Left lung (tissue), 10 donors: ENCODE results near the gene LRFN4. TPM values are rescaled to one million over a fixed set of nuclear protein-coding genes. Genes with fewer than 3 reads are reported as not detected.

Experiments used
- ATAC-seq: fragments of 200-7000 bp; cut with Tn5 transposase; one replicate; pipeline ENCODE4 v1.9.1; 2020; ENCODE audit warnings: moderate library complexity
- DNase-seq, 4 donors: peaks; one replicate each; pipeline ENCODE4 v3.0.0-alpha.2; 2013 to 2020
- H3K27ac ChIP-seq, 2 donors: fragments of 200-600 bp; sonication (generic) in 1 of 2; one replicate each; pipeline versions ENCODE4 v1.5.0 to v1.8.0; 2020 to 2021
- H3K27me3 ChIP-seq, 2 donors: fragments of 200-600 bp; sonication (generic) in 1 of 2; one replicate each; pipeline versions ENCODE4 v1.5.0 to v1.8.0; 2020 to 2021
- H3K36me3 ChIP-seq, 2 donors: fragments of 200-600 bp; sonication (generic) in 1 of 2; one replicate each; pipeline versions ENCODE4 v1.5.0 to v1.8.0; 2020 to 2021
- H3K4me1 ChIP-seq, 2 donors: fragments of 200-600 bp; one replicate each; pipeline ENCODE4 v1.8.0; 2021
- H3K4me3 ChIP-seq, 2 donors: fragments of 200-600 bp; sonication (generic) in 1 of 2; one replicate each; pipeline versions ENCODE4 v1.5.0 to v1.8.0; 2020 to 2021; ENCODE audit warnings: mild to moderate bottlenecking in 1 of 2
- H3K9me3 ChIP-seq, 2 donors: fragments of 200-600 bp; sonication (generic) in 1 of 2; one replicate each; pipeline versions ENCODE4 v1.5.0 to v1.8.0; 2020 to 2021
- intact Hi-C, 2 donors: fragments of 100-400 bp; cut with DNase I; formaldehyde crosslinking; loops; one replicate each; pipeline versions ENCODE4 v1.11.2 to v1.14.2; 2022
- polyA plus RNA-seq, 6 donors: library from polyadenylated mRNA; unstranded; fragments of 120-200 nt; gene quantifications; one replicate each; pipeline ENCODE4 v1.2.1, GENCODE V29; 2013; ENCODE audit not compliant: insufficient read length in 6 of 6
- total RNA-seq, 2 donors: library from RNA; stranded (reverse); fragmentation: NEBNext Ultra II Directional; extraction: Animal tissue kit (Norgen Biotek cat#: 25700); gene quantifications; one replicate each; pipeline ENCODE4 v1.2.1, GENCODE V29; 2021
- TF ChIP-seq, protein P1 (sequence below), 2 donors: fragments of 200-600 bp; sonication (generic) in 1 of 2; IDR thresholded peaks; one replicate each; pipeline versions ENCODE4 v1.5.0 to v1.8.0; 2021; ENCODE audit warnings: antibody characterized with exemption in 2 of 2
- donor health status: DM: no; HTN: yes; CAD: no.
- donor health status: DM: no; HTN: no; CAD: no.

Gene LRFN4
- total and polyA plus RNA-seq, 8 donors, result 6.1 to 21.1 (median 11.9) TPM

DNA sequence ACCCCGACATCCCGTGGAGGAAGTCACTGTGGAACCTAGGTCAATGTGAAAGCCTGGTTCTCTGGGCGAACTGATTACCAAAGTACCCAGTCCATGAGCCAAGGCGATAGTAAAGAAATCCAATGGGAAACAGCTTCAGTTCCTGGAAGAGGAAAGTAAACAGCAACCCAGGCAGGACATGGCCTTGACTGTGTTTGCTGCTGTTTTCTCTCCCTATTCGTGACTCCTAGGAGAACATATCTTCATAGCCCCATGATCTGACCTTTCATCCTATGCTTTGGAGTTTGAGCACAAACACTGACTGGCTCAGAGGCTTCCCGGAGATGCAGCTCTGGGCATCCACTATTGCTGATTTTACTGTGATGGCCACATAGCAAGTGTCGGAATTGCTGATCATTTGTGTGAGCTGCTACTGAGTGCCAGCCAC, 45.1 kb downstream of the LRFN4 start:
- ATAC-seq (no peak), DNase-seq (no peak)
- Histone ChIP-seq H3K27ac (no peak overlapping the region), H3K4me1 (no peaks in the 10 kb centered on the region), H3K36me3 (no peaks in the 10 kb centered on the region), H3K9me3 (no peaks in the 10 kb centered on the region), H3K27me3 (no peaks in the 10 kb centered on the region), H3K4me3 (no peak overlapping the region)
- intact Hi-C loops, result no loop called here
- TF ChIP-seq, protein P1, sequence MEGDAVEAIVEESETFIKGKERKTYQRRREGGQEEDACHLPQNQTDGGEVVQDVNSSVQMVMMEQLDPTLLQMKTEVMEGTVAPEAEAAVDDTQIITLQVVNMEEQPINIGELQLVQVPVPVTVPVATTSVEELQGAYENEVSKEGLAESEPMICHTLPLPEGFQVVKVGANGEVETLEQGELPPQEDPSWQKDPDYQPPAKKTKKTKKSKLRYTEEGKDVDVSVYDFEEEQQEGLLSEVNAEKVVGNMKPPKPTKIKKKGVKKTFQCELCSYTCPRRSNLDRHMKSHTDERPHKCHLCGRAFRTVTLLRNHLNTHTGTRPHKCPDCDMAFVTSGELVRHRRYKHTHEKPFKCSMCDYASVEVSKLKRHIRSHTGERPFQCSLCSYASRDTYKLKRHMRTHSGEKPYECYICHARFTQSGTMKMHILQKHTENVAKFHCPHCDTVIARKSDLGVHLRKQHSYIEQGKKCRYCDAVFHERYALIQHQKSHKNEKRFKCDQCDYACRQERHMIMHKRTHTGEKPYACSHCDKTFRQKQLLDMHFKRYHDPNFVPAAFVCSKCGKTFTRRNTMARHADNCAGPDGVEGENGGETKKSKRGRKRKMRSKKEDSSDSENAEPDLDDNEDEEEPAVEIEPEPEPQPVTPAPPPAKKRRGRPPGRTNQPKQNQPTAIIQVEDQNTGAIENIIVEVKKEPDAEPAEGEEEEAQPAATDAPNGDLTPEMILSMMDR (IDR thresholded peaks at IDR 0.05), result no peak

DNA sequence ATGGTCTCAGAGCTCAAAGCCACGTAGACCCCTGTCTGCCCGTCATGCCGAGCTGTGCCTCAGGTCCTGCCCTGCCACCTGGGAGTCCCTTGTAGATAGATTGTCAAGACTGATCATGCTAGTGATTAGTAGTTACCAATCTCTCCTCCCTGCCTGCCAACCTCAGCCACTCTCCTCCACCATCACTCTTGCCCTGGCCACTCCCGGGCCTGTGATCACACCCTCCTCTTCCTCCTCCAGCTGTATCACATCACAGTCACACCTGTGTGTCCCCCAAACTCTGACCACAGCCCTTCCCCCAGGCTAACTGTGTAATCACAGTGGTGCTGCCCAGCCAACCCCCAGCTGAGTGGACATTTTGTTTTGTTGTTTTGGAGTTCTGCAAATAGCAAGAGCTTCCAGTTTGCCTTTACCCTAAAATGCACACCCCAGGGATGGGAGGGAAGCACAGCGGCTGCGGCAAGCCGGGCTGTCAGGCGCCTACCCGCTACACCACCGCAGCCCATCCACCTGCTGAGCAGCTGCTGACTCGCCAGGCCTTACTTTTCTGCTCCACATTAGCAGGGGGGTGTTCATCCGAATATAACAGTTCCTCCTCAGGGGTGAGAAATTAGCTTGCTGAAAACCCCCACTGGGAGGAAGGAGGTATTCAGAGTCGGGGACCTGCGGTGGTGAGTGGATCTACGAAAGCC, 45.8 kb downstream of the LRFN4 start:
- intact Hi-C loops, result no loop called here
- H3K4me1 ChIP-seq, result no peaks in the 10 kb centered on the region
- TF ChIP-seq, protein P1 (IDR thresholded peaks at IDR 0.05), result no peak

DNA sequence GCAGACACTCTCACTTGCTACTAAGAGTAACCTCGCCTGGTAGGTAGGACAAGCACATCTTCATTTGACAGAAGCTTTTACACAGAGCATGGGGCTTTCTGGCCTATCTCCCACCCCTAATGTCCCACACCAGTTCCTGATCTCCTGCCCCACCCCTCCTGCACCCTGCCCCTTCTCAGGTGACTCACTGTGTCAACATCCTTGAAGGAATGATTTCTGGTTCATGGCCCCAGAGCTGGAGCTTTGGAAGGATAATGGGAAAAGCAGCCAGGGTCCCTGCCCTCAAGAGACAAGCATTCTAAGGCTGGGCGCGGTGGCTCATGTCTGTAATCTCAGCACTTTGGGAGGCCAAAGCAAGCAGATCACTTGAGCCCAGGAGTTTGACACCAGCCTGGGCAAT, 47.2 kb downstream of the LRFN4 start:
- ATAC-seq, result peak; percentile 68

More for the DNA sequence above, 45.8 kb downstream of the LRFN4 start:
- Histone ChIP-seq H3K27me3 (no peaks in the 10 kb centered on the region), H3K4me3 (no peak overlapping the region), H3K36me3 (no peaks in the 10 kb centered on the region), H3K27ac (no peak overlapping the region), H3K9me3 (no peaks in the 10 kb centered on the region)
- ATAC-seq (no peak), DNase-seq (no peak)

DNA sequence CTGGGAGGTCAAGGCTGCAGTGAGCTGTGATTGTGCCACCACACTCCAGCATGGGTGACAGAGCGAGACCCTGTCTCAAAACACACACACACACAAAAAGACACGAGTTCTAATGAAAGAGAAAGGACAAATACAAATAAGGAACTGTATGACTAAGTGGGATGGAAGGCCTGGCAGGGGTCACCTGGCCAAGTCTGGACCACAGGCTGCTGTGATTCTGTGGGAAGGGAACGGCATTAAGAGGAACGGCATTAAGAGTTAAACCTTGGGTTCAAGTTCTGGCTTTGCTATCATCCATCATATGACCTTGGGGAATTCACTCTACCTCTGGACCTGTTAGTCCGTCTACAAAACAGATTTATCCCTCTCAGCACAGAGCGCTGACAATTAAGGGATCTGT, 47.7 kb downstream of the LRFN4 start:
- Histone ChIP-seq H3K4me1 (no peaks in the 10 kb centered on the region), H3K27me3 (no peaks in the 10 kb centered on the region), H3K9me3 (no peaks in the 10 kb centered on the region), H3K36me3 (no peaks in the 10 kb centered on the region), H3K27ac (no peak overlapping the region), H3K4me3 (no peak overlapping the region)
- ATAC-seq (no peak), DNase-seq (no peak)
- intact Hi-C loops, result no loop called here
- TF ChIP-seq, protein P1 (IDR thresholded peaks at IDR 0.05), result no peak

More for the DNA sequence above, 47.2 kb downstream of the LRFN4 start:
- no peaks in the 10 kb centered on the region for H3K36me3 ChIP-seq
- TF ChIP-seq, protein P1 (IDR thresholded peaks at IDR 0.05), result no peak
- no peak overlapping the region for H3K27ac ChIP-seq
- no peaks in the 10 kb centered on the region for H3K9me3 ChIP-seq
- no peak overlapping the region for H3K4me3 ChIP-seq
- no peaks in the 10 kb centered on the region for H3K4me1 ChIP-seq
- no peak for DNase-seq
- intact Hi-C loops, result no loop called here
- H3K27me3 ChIP-seq, result no peaks in the 10 kb centered on the region

DNA sequence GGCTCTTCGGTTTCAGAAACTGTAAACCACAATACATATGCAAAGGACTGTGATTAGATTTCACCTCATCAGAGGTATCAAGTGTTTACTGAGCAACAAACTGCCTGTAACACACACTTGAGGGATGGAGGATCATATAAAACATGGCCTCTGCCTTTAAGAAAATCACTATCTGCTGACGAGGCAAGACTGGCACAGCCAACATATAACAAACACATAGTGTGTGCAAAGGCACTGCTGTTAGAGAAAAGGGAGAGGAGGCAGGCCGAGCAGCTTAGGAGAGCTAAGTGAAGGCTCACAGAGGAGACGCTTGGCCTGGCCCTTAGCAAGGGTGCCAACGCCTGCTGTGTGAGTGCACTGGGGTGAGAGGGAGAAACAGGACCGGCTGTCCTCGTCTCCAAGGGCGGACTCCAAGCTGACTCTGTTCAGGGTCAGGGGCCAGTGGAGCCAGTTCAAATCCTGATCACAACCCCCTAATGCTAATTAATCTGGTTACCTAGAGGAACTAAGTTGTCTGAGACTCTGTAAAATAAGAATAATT, 48.2 kb downstream of the LRFN4 start:
- Histone ChIP-seq H3K27ac (no peak overlapping the region), H3K4me3 (no peak overlapping the region), H3K9me3 (no peaks in the 10 kb centered on the region), H3K4me1 (no peaks in the 10 kb centered on the region), H3K27me3 (no peaks in the 10 kb centered on the region), H3K36me3 (no peaks in the 10 kb centered on the region)
- ATAC-seq (no peak), DNase-seq (no peak)
- TF ChIP-seq, protein P1 (IDR thresholded peaks at IDR 0.05), result no peak
- intact Hi-C loops, result no loop called here
